Bone marrow (tissue), 2 donors: ENCODE measurements around the gene MARS1.

ENCODE experiments used
- DNase-seq, 2 donors: peaks; one replicate each; lab custom pipeline; 2025; lab: John Stamatoyannopoulos, UW

Gene MARS1

DNA sequence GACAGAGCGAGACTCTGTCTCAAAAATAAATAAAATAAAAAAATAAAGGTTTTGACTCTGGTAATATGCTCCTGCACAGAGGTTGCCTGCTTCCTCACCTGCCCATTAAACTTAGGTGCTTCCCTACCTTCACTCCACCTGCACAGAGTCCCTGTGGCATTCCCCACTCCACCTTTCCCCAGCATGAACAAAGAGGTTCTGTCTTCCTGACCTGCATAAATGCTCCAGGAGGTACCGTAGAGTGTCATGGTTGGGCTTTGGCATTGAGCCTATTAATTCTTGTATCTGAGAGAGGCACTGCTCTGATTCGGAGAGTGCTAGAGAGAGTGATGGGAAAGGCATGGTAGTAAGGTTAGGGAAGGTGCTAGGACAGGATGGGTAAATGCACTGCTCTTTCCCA is 14.5 kb upstream of the MARS1 start:
- DNase-seq: no peak

DNA sequence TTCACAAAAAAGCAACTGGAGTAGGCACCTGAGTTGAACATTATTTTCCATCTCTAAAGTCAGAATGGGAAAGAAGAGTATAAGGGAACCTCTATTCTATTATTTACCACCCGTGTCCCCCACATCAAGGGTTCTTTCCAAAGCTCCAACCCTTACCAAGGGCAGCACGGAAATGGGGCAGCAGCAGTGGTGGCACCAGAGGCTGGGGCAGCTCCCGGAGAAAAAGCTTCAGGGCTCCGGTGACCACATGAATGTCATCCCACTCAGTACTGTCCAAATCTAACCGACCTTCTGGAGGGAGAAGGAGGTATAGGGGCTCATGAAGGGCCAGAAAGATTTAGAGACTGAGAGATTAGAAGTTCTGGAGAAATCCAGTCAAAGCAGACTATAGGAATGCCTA is 14.0 kb upstream of the MARS1 start:
- DNase-seq: no peak

DNA sequence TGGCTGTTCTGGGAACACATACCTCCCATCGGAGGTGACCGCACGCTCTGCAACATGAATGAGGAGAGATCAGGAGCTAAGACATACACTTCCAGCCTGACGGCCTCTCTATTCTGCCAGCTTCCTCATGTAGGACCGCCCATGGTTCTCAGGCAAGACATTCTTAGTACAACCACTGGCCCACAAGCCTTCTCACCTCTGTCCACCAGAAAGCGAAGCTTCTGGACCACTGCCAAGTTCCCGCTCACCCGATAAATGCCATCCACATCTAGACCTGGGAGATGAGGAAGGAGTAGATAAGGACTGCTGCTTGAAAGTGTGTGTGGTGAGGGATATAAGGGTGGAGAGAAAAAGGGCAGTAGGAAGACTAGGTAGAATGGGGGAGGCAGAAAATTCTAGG is 13.4 kb upstream of the MARS1 start:
- DNase-seq: no peak

DNA sequence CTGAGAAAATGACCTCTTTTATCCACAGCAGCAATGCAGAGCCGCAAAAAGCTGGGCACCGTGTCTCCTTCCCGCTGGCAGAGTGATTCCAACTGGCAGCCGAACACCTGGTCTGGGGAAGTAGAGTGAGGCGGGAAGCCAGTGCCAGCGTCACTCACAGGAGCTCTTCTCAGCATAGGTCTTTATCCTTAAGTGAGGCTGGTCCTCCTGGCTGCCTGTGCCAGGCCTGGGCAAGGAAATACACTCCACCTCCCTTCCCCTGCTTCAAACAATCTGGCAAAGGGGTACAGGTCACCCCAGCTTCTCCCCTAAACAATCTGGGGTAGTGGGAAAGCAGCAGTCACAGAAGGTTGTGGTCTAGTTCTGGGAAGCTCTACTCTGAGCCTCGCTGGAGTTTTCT is 13.0 kb upstream of the MARS1 start:
- no peak for DNase-seq

DNA sequence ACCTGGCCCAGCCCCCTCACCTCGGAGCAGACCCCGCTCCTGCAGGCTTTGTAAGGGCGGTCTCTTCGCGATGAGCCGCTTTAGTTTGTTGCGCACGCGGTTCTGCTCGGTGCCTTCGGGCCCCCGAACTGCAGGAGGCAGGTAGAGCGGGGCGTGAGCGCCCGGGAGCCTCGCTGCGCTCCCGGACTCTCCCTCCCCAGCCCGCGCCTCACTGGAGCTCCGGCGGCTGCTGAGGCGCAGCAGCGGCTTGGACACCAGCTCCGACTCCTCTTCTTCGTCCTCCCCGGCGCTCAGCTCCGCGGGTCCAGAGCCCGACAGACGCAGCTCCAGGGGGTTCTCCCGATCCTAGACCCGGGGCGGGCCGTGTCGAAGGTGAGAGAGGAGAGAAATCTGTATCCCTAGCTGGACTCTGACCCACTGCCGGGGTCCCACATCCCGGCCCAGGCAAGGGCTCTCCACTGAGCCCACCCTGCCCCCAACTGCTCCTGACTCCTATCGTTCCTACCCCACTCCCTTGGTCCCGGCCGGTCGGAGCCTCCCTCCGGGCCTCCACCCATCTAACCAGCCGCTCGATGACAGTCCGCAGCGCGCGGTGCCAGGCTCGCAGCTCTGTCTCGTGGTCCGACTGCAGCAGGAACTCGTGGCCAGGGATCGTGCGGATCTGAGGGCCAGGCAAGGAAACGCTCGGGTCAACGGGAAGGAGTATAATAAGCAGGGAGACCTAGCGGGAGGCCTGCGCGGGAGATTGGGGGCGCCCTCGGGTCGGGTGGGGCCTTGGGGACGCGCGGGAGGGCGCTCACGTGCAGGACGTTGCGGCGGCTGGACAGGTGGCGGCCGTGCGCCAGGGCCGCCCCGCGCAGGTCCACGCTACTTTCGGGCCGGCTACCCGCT is 12.4 kb upstream of the MARS1 start:
- no peak for DNase-seq

DNA sequence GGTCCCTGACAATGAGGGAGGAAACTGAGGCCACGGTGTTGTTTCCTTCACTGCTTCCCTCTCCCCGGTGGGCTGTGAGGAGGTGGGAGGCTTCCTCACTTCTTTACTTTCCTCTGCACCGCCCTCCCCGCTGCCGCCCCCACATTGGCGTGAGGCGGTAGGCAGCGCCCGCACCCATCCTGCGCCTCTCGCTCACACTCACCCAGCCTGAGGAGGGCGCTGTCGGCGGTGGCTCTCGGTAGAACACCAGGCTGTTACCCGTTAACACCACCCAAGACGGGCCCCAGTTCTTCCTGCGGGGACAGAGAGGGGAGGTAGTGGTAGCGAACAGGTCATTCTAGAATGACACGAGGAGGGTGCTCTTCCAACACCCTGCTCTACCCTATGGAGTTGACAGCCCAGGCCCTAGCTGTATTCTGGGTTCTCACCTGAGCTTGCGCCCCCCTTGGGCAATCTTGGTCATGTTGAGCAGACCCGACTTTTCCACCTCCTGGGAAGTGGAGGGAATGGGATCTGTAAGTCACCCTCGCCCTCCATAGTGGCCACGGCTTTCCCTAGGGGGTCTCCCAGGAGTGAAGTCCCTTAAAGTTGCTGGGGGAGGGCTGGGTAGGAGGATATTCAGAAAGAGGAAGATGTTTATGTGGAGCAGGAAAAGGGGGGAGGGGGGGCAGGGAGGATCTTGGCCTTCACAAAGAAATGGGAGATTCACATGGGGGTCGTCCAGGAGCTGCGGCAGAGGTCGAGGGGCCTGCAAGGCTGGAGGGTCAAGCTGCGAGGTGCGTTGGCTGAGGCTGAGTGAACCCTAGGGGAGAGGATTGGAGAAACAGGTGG is 11.5 kb upstream of the MARS1 start:
- peak in 1 of 2 donors; percentile 42 for DNase-seq

DNA sequence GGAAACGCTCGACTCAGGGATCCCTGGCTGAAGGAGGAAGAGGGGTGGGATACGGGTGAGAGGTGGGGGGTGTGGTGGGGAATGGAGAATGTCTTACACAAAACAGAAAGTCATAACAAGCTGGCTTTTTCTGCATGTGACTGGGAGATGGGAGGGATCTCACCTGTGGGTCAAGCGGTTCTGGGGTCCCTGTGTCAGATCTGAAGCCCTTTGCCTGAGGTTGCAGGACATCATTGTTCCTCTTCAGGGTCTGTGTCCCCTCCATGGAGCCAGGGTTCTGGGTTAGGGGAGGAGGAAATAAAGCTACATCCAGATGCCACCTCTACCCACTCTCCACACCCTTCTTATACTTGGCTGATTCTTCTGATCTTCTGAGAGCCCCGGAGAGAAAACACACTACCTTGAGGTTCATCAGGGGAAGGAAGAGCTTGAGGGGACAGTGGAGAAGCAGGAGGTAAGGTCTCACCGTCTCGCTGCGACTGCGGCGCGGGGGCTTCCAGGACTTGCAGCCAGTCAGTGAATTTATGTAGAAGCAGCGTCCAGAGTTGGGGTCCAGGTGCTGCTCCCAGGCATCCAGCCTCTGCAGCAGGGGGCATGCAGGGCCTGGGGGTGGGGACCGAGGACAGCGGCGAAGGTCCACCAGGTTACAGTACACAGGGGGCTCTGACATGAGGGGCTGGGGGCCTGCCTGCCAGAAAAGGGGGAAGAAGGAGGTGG is 10.7 kb upstream of the MARS1 start:
- no peak for DNase-seq

DNA sequence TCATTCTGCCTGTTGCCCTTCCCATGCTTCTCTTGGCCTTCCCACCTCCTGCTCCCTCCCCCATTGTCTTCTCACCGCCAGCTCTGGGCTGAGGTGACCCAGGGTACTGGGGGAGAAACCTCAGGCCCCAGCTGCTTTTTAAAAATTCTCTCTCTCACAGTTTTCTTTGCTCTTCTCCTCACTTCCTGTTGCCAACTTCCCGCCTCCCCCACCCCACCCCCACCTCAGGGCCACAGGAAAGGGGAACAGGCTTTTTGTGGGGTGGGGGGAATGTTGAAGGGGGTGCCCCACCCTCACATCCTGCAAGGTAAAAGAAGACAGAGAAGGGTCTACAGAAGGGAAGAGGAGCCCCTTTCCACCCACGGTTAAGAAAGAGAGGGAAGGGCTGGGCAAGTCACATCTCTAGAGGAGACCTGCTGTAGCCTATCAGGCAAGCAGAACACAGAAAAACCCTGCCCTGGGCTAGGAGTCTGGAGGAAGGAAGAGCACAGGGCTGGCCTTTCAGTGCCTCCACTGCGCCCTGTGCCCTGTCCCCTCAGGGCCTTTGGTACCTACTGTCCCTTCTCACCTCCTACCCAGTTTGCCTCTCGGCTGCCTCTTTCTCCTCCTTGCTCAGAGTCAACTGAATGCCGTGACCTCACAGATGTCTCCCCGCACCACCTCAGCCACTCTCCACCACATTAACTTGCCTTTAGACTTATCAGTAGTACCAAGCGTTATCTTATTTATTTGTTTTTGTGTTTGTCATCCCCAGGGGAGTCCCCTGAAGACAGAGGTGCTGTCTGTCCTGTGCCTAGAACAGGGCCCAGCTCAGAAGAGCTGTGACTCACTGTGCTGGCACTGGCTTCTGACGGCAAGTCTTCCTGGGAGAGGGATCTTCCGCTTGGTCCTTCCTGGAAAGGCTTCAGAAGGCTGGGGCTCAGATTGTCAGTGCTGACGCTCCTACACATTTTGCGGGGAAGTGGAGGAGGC is 9.9 kb upstream of the MARS1 start:
- DNase-seq: peak in 1 of 2 donors; percentile 15

DNA sequence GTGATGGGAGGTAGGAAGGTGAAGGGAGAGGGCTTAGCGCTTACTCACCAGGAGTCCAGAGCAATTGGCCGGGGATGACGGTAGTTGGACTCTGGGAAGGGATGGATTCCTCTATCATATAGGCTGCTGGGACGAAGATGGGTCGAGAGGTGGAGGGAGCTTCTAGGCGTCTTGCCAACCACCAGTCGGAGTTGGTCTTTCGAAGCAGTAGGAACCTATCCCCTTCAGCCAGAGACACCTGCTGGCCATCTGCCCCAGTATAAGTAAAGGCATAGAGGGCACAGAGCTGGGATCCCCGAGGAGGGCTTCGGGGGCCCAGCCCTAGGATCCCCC is 8.9 kb upstream of the MARS1 start:
- DNase-seq: no peak

DNA sequence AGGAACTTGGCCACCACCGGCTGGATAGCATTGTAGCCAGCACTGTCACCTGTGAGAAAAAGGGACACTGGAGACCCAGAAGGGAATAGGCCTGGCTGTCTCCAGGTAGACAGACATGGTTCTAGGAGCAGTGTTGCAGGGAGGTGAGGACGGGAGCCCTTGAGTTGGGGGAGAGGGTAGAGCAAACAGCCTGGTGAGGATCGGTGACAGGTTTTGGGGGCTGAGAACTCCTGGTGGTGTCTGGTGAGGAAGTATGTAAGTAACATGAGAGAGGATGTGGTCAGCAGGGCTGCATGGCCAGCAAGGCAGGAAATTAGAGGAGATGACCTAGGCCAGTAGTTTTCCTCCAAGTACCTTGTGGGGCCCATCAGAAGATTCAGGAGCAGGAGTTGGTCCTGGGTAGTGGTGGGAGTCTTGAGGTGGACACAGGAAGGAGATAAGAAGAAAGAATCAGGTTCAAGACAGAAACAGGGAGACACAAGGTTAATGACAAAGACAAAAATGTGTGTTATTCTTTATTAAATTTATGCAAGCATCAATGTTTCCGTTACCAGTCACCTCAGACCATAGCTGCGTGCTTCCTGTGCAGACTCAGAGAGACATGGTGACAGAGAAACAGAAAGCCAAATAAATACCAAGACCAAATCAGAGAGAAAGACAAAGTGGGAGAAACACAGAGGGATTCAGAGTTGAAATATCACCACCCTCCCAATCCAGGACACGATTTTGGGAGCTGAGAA is 8.3 kb upstream of the MARS1 start, which contains the start of gene ARHGAP9:
ARHGAP9 (minus strand) TSS at position 491 of the 740 bp plus-strand sequence; CDS start at position 31, 460 bp downstream.
- DNase-seq: peak in 1 of 2 donors; percentile 61

DNA sequence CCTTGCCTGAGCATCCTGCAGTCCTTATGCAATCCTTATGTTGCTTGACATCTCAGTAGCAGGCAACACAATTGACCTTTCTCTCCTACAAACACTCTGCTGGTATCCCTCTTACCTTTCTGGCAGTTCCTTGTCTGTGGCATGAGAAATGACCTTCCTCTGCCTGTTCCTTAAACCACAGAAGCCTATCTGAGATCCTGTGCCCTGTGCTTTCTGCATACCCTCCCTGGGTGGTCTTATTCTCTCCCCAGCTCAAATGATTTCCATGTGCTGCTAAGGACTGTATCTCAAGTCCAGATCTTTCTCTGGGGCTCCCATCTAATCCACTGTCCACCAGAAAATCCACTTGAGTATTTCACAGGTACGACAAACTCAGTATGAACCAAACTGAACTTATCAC is 6.2 kb upstream of the MARS1 start:
- DNase-seq: no peak

DNA sequence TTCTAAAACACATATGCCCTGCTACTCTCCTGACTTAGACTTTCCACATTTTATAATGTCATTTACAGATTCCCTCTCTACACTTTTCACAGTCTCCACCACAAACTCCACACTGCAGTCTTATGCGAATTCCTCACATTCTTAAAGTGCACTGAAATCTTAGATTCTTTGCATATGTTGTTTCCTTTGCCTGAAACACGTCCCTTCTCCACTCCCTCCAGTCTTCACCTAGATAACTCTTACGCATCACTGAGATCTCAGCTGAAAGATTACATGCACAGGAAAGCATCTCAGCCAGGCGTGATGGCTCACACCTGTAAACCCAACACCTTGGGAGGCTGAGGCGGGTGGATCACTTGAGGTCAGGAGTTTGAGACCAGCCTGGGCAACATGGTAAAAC is 4.4 kb upstream of the MARS1 start:
- no peak for DNase-seq

DNA sequence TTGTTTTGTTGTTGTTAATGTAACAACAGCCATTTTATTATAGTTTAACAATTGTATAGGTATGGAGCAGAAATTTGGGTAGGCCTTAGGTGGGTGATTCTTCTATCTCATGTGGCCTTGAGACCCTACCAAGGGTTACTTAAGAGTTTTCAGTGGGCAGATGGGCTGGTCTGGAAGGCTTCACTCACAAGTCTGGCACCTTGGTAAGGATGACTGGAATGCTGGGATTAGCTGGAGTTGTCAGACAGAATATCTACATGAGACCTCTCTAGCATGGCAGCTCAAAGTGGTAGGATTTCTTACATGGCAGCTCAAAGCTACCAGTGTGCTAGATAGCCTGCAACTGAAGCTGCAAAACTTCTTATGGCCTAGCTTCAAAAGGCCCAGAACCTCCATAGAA is 2.2 kb upstream of the MARS1 start:
- DNase-seq: no peak

DNA sequence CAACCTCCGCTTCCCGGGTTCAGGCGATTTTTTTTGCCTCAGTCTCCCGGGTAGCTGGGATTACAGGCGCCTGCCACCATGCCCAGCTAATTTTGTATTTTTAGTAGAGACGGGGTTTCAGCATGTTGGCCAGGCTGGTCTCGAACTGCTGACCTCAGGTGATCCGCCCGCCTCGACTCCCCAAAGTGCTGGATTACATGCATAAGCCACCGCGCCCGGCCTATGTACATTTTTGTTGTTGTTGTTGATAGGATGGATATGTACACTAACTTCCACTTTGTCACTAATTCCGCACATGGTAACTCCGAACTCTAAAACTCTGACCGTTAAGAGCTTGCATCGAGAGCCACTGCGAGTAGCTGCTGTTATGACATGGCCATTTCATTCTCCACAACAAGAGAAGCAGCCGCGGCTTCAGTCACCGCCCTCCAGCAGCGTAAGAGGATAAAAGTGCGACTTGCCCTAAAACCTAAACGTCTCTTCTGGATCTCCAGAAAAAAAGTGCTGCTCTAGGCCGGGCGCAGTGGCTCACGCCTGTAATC is 742 bp upstream of the MARS1 start:
- no peak for DNase-seq

DNA sequence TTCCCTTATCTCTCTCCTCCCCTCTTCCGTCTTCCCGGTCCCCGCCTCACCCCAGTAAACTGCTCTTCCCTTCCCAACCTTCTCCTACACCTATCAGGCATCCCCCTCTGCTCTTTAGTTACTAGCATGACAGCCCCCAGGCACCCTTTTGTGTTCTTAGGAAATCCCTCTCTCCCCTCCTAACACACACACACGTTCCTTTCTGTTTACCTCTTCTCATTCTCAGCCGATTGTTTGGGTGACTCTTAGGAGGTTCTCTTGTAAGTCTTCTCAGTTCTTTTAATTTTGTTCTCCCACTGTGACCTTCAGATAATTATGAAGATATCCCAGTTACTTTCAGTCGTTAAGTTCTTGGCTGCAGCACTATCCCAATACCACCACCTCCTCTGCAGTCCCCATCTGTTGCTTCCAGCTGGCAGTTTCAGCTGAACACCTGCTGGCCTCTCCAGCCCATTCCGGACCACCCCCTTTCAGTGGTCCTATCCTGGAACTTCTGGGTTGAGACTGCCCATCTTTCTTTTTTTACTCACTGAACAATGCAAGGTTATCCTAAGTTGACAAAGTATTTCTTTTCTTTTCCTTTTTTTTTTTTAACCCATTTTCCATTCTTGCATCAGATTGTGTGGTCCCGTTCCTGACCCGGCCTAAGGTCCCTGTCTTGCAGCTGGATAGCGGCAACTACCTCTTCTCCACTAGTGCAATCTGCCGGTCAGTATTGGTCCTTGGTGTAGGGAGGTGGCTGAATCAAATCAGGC is 711 bp downstream of the MARS1 start:
- DNase-seq: no peak

DNA sequence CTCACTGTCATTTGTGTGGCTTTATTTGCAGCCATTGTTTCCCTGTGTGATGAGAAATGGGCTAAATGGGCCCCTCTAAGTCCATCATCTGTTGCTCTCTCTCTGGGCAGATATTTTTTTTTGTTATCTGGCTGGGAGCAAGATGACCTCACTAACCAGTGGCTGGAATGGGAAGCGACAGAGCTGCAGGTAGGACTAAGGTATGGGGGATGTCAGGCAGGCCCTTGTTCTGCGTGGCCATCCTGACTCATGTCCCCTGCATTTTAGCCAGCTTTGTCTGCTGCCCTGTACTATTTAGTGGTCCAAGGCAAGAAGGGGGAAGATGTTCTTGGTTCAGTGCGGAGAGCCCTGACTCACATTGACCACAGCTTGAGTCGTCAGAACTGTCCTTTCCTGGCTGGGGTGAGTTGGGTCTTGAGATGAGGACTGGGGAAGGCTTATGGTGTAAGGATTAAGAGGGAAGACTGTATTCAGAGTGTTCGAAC is 1.3 kb downstream of the MARS1 start:
- no peak for DNase-seq

DNA sequence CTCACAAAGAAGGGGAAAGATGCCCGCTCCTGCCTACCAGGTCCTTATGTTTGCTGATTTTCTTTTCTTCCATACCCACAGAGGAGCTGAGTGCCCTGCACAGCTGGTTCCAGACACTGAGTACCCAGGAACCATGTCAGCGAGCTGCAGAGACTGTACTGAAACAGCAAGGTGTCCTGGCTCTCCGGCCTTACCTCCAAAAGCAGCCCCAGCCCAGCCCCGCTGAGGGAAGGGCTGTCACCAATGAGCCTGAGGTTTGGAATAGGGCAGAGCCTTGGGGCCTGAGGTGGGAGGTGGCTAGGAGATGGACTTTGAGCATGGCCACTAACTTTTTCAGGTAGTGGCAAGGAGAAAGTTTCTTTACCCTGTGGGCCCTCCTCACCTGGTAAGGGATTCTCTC is 2.3 kb downstream of the MARS1 start:
- no peak for DNase-seq

DNA sequence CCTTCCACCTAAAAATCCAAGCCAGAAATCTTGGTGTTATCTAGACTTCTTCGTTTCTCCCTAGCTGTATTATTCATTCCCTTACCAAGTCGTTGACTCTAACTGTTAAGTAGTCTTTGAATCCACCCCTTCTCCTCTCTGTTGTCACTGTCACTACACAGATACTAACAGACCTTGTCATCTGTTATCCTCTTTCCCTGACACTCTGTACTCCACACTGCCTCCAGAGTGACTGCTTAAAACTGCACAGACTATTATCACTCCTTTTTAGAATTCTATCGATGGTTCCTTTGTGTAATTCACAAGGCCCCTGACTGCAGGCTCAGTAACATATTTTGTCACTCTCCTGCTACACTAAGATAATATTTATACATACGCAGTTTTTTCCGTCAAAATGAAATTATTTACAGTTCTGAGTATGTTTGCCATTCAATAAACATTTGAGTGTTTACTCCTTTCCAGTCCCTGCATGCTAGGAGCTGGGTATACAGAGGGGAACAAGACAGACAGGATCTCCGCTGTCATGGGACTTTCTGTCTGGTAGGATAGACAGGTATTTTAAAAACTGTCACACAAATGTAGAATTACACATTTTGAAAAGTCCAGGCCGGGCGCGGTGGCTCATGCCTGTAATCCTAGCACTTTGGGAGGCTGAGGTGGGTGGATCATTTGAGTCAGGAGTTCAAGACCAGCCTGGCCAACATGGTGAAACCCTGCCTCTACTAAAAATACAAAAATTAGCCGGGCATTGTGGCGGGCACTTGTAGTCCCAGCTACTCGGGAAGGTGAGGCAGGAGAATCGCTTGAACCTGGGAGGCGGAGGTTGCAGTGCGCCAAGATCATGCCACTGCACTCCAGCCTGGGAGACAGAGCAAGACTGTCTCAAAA is 3.8 kb downstream of the MARS1 start:
- DNase-seq: no peak
